H1 (cell line): ENCODE measurements around the gene TSPEAR. TPM values are rescaled to one million over a fixed set of nuclear protein-coding genes. Genes with fewer than 3 reads are reported as not detected.

Experiments used
- BRCA1 ChIP-seq: IDR thresholded peaks from 2 replicates; pipeline ENCODE4 v1.6.1; 2012; ENCODE audit warnings: low read depth, low read length, improper control_type of control experiment
- JUND ChIP-seq: IDR thresholded peaks from 2 replicates; pipeline ENCODE4 v1.6.1; 2011; ENCODE audit warnings: mild to moderate bottlenecking, improper control_type of control experiment, low read length
- KDM5A ChIP-seq: fragments of 200-600 bp; IDR thresholded peaks from 2 replicates; pipeline ENCODE4 v1.7.1; 2012; ENCODE audit warnings: mild to moderate bottlenecking, low read length, inconsistent platforms, mixed read lengths
- SP2 ChIP-seq: IDR thresholded peaks from 2 replicates; pipeline ENCODE4 v1.6.1; 2012; ENCODE audit warnings: mild to moderate bottlenecking, low read length, inconsistent platforms
- SRF ChIP-seq: IDR thresholded peaks from 2 replicates; pipeline ENCODE4 v1.6.1; 2011; ENCODE audit warnings: mild to moderate bottlenecking, low read depth, low read length, moderate library complexity
- polyA plus RNA-seq, 7 experiments: library from polyadenylated mRNA; depleted of rRNA in 3 of 7; stranded (reverse) in 5 of 7; unstranded in 2 of 7; fragments of >200 nt in 5 of 7; fragments of 200-250 nt in 2 of 7; gene quantifications; 1 replicate in 5 of 7; 2 replicates in 1 of 7; 4 replicates in 1 of 7; pipeline versions ENCODE4 v1.2.1 to v1.2.3, GENCODE V29; 2011 to 2013; ENCODE audit warnings: missing spikeins in 2 of 7, mixed read lengths in 2 of 7
- total RNA-seq: library from RNA; stranded (reverse); fragmentation: NEBNext Ultra II Directional; extraction: Animal tissue kit (Norgen Biotek cat#: 25700); gene quantifications from 2 replicates; pipeline ENCODE4 v1.2.1, GENCODE V29; 2021
- TF ChIP-seq, protein P1 (sequence below), 3 experiments: IDR thresholded peaks; 1 replicate in 2 of 3; 2 replicates in 1 of 3; pipeline versions ENCODE4 v1.5.1 to v1.6.1; 2011; ENCODE audit warnings: low read length in 3 of 3, mild to moderate bottlenecking in 3 of 3, inconsistent platforms in 2 of 3, low read depth in 1 of 3, moderate library complexity in 1 of 3; ENCODE audit not compliant: insufficient read depth in 1 of 3; ENCODE audit errors: control extremely low read depth in 1 of 3
- TF ChIP-seq, protein P2 (sequence below): fragments of 300-600 bp; sonication (generic); IDR thresholded peaks from 2 replicates; pipeline ENCODE4 v1.7.1; 2012; ENCODE audit warnings: low read length, moderate library complexity, mild to moderate bottlenecking, inconsistent platforms; ENCODE audit not compliant: insufficient replicate concordance

TSPEAR gene
- total and polyA plus RNA-seq, 2 of the 8 experiments (the other 6 are each of a cell fraction or from before 2014, with no cell fraction given): 0.58 to 0.89 TPM

DNA sequence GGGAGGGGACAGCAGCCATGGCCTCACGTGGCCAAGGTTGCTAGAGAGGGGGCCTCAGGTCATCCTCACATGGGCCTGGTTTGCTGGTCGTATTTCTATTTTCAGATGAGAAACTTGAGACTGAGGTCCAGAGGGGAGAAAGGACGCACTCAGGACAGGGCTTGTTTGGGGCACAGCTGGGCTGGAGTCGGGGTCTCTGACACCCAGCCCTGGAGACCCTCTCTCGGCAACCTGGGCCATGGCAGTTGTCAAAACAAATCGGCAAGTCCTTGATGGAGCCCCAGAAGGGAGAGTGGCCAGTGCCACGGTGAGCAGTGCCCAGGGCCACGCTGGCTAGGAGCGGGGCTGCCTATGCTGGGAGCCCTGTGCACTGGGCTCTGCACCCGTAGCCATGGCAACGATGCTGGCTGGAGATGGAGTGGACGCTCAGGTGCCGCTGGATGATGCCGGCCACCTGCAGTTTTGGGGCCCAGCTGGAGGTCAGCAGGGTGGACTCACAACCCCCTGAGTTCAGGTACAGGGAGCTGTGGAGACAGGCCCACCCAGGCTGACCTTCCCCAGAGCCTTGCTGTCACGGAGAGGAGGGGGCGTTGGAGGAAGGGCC, 244.9 kb downstream of the TSPEAR start (continued):
- no peak for TF ChIP-seq BRCA1
- no peak for TF ChIP-seq KDM5A
- no peak for TF ChIP-seq JUND
- TF ChIP-seq, protein P1, sequence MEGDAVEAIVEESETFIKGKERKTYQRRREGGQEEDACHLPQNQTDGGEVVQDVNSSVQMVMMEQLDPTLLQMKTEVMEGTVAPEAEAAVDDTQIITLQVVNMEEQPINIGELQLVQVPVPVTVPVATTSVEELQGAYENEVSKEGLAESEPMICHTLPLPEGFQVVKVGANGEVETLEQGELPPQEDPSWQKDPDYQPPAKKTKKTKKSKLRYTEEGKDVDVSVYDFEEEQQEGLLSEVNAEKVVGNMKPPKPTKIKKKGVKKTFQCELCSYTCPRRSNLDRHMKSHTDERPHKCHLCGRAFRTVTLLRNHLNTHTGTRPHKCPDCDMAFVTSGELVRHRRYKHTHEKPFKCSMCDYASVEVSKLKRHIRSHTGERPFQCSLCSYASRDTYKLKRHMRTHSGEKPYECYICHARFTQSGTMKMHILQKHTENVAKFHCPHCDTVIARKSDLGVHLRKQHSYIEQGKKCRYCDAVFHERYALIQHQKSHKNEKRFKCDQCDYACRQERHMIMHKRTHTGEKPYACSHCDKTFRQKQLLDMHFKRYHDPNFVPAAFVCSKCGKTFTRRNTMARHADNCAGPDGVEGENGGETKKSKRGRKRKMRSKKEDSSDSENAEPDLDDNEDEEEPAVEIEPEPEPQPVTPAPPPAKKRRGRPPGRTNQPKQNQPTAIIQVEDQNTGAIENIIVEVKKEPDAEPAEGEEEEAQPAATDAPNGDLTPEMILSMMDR (IDR thresholded peaks at IDR 0.05; ENCODE audit: control extremely low read depth in 1 of 3, insufficient read depth in 1 of 3, low read depth in 1 of 3, low read length in 3 of 3): no peak
- TF ChIP-seq SP2: no peak
- TF ChIP-seq, protein P2, sequence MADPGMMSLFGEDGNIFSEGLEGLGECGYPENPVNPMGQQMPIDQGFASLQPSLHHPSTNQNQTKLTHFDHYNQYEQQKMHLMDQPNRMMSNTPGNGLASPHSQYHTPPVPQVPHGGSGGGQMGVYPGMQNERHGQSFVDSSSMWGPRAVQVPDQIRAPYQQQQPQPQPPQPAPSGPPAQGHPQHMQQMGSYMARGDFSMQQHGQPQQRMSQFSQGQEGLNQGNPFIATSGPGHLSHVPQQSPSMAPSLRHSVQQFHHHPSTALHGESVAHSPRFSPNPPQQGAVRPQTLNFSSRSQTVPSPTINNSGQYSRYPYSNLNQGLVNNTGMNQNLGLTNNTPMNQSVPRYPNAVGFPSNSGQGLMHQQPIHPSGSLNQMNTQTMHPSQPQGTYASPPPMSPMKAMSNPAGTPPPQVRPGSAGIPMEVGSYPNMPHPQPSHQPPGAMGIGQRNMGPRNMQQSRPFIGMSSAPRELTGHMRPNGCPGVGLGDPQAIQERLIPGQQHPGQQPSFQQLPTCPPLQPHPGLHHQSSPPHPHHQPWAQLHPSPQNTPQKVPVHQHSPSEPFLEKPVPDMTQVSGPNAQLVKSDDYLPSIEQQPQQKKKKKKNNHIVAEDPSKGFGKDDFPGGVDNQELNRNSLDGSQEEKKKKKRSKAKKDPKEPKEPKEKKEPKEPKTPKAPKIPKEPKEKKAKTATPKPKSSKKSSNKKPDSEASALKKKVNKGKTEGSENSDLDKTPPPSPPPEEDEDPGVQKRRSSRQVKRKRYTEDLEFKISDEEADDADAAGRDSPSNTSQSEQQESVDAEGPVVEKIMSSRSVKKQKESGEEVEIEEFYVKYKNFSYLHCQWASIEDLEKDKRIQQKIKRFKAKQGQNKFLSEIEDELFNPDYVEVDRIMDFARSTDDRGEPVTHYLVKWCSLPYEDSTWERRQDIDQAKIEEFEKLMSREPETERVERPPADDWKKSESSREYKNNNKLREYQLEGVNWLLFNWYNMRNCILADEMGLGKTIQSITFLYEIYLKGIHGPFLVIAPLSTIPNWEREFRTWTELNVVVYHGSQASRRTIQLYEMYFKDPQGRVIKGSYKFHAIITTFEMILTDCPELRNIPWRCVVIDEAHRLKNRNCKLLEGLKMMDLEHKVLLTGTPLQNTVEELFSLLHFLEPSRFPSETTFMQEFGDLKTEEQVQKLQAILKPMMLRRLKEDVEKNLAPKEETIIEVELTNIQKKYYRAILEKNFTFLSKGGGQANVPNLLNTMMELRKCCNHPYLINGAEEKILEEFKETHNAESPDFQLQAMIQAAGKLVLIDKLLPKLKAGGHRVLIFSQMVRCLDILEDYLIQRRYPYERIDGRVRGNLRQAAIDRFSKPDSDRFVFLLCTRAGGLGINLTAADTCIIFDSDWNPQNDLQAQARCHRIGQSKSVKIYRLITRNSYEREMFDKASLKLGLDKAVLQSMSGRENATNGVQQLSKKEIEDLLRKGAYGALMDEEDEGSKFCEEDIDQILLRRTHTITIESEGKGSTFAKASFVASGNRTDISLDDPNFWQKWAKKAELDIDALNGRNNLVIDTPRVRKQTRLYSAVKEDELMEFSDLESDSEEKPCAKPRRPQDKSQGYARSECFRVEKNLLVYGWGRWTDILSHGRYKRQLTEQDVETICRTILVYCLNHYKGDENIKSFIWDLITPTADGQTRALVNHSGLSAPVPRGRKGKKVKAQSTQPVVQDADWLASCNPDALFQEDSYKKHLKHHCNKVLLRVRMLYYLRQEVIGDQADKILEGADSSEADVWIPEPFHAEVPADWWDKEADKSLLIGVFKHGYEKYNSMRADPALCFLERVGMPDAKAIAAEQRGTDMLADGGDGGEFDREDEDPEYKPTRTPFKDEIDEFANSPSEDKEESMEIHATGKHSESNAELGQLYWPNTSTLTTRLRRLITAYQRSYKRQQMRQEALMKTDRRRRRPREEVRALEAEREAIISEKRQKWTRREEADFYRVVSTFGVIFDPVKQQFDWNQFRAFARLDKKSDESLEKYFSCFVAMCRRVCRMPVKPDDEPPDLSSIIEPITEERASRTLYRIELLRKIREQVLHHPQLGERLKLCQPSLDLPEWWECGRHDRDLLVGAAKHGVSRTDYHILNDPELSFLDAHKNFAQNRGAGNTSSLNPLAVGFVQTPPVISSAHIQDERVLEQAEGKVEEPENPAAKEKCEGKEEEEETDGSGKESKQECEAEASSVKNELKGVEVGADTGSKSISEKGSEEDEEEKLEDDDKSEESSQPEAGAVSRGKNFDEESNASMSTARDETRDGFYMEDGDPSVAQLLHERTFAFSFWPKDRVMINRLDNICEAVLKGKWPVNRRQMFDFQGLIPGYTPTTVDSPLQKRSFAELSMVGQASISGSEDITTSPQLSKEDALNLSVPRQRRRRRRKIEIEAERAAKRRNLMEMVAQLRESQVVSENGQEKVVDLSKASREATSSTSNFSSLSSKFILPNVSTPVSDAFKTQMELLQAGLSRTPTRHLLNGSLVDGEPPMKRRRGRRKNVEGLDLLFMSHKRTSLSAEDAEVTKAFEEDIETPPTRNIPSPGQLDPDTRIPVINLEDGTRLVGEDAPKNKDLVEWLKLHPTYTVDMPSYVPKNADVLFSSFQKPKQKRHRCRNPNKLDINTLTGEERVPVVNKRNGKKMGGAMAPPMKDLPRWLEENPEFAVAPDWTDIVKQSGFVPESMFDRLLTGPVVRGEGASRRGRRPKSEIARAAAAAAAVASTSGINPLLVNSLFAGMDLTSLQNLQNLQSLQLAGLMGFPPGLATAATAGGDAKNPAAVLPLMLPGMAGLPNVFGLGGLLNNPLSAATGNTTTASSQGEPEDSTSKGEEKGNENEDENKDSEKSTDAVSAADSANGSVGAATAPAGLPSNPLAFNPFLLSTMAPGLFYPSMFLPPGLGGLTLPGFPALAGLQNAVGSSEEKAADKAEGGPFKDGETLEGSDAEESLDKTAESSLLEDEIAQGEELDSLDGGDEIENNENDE: no peak
- no peak for TF ChIP-seq SRF
